ENCODE data around the gene GPR143.

DNA sequence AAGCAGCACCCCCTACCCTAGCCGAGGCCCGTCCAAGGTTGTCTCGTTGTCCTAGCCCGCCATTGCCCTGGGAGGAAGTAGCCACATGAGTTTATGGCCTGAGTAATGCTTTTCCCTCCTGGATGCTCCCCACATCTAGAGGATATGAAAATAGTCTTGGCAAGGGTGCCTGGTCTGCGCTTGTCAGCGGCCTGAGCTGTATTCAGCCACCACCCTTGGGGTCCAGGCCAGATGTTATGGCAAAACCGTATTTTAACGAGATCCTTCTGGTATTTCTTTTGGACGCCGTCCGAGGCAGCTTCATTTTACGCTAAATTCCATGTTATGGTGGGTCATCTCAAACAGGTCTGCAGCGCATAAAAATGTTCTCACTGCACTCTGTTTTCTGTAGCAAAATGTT, 89.3 kb downstream of the GPR143 start:
- TF ChIP-seq POLR2A (IDR thresholded peaks at IDR 0.05) (no peak), CTCF (IDR thresholded peaks at IDR 0.05) (no peak)
